ENCODE data around the gene OR51S1. TPM values are rescaled to one million over a fixed set of nuclear protein-coding genes. Genes with fewer than 3 reads are reported as not detected.

Gene OR51S1
- total RNA-seq, 3 donors from 2014 or later = not detected

DNA sequence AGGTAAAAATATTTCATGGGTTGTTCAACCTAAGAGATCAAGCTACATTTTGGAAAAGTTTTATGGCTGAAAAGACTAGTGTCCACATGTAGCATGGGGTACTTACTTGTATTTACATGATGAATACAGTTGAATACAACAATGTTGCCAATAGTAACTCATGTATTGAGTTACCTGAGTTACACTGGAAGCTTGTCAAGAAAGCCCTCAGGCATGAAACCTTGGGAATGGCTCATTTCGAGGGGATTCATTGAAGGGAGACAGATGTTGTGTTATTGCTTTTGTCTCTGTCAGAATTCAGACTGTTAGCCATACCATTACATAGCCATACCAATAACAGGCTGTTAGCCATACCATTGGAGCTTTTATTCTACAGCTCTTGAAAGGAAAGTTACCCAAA, 18.7 kb downstream of the OR51S1 start:
- intact Hi-C loops (cut with DNase I, micrococcal nuclease) = no loop called here
- H3K36me3 ChIP-seq (ENCODE audit: low read depth) = no peaks in the 10 kb centered on the region
- H3K4me1 ChIP-seq (ENCODE audit: low read depth) = no peaks in the 10 kb centered on the region
- H3K4me3 ChIP-seq = no peak overlapping the region
- no peaks in the 10 kb centered on the region for H3K9me3 ChIP-seq
- DNase-seq (no peak), ATAC-seq (no peak)
- TF ChIP-seq, protein P1, sequence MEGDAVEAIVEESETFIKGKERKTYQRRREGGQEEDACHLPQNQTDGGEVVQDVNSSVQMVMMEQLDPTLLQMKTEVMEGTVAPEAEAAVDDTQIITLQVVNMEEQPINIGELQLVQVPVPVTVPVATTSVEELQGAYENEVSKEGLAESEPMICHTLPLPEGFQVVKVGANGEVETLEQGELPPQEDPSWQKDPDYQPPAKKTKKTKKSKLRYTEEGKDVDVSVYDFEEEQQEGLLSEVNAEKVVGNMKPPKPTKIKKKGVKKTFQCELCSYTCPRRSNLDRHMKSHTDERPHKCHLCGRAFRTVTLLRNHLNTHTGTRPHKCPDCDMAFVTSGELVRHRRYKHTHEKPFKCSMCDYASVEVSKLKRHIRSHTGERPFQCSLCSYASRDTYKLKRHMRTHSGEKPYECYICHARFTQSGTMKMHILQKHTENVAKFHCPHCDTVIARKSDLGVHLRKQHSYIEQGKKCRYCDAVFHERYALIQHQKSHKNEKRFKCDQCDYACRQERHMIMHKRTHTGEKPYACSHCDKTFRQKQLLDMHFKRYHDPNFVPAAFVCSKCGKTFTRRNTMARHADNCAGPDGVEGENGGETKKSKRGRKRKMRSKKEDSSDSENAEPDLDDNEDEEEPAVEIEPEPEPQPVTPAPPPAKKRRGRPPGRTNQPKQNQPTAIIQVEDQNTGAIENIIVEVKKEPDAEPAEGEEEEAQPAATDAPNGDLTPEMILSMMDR (IDR thresholded peaks at IDR 0.05) = no peak

DNA sequence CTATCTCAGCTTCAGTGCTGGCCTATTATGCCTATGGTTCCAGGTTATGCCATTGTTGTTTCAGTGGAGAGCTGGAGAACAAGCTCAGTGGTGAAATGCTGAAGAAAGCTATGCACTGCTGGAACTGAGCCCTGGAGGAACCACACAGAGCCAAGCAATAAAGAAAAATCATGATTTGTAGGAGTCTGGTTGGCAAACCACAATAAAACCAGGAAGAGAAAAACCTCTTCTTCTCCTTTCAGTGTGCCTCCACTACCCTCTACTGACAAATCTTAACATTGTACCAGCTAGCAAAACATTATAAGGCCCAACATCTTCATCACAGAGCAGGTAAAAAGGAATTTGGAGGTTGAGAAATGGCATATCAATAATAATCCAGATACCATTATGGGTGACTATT, 22.6 kb downstream of the OR51S1 start:
- intact Hi-C loops (cut with DNase I, micrococcal nuclease) = loop anchor here in 1 of 2 donors (5.0 kb wide), 1 partner anchor 189 kb away; the partner anchor contains the start of gene OR51D1
- Histone ChIP-seq H3K4me3 (no peak overlapping the region), H3K36me3 (ENCODE audit: low read depth) (no peaks in the 10 kb centered on the region), H3K4me1 (ENCODE audit: low read depth) (no peaks in the 10 kb centered on the region), H3K9me3 (no peaks in the 10 kb centered on the region)
- TF ChIP-seq, protein P1 (IDR thresholded peaks at IDR 0.05) = no peak
- no peak for DNase-seq
- peak; percentile 49 for ATAC-seq

DNA sequence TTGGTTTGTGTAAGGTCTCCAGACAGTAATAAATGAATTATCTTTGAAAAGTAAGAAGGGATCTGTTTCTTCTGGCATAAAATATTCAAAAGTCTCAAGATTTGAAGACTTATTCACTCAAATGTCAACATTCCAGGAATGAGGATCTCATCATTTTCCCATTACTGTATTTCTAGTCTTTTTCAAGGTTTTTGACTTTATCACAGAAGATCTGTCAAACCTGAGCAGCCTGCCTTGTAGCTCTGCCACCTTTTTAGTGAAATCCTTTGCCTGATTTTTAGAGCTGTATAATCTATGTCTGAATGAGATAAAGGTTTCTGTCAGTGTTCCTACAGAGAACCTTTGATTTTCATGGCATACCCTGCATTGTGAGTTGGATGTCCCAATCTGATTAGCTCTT, 23.9 kb downstream of the OR51S1 start:
- TF ChIP-seq, protein P1 (IDR thresholded peaks at IDR 0.05) = no peak
- intact Hi-C loops (cut with DNase I, micrococcal nuclease) = loop anchor here in 1 of 2 donors (5.0 kb wide), 1 partner anchor 188 kb away; the partner anchor contains the start of gene OR51D1
- Histone ChIP-seq H3K4me1 (ENCODE audit: low read depth) (no peaks in the 10 kb centered on the region), H3K9me3 (no peaks in the 10 kb centered on the region), H3K36me3 (ENCODE audit: low read depth) (no peaks in the 10 kb centered on the region), H3K4me3 (no peak overlapping the region)
- no peak for DNase-seq
- no peak for ATAC-seq

DNA sequence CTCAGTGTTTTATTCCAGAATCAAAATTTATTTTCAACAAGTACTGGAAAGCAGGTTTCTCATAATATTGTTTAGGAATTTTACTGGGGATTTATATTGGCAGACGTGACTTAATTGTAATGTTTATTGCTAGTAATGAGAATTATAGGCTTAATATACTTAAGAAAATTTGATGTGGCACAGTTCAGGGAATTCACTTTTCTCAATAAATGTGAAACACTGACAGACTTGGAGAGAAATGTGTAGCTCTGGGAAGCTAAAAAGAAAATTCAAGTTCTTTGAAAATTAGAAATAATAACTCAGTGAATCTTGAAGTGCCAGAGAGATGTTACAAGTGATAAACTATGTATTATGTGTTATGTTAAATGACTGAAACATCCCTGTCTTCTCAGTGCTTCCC, 28.0 kb downstream of the OR51S1 start, which contains the start of gene OR51F2:
Gene OR51F2, plus strand, starts transcription at position 301 of the 400 bp plus-strand sequence. CDS start 101 bp downstream, outside the sequence.
- intact Hi-C loops (cut with DNase I, micrococcal nuclease) = no loop called here
- no peaks in the 10 kb centered on the region for H3K9me3 ChIP-seq
- H3K36me3 ChIP-seq (ENCODE audit: low read depth) = no peaks in the 10 kb centered on the region
- no peak for DNase-seq
- no peak for ATAC-seq
- TF ChIP-seq, protein P1 (IDR thresholded peaks at IDR 0.05) = no peak
- H3K4me1 ChIP-seq (ENCODE audit: low read depth) = no peaks in the 10 kb centered on the region
- H3K4me3 ChIP-seq = no peak within 1 kb of the TSS

DNA sequence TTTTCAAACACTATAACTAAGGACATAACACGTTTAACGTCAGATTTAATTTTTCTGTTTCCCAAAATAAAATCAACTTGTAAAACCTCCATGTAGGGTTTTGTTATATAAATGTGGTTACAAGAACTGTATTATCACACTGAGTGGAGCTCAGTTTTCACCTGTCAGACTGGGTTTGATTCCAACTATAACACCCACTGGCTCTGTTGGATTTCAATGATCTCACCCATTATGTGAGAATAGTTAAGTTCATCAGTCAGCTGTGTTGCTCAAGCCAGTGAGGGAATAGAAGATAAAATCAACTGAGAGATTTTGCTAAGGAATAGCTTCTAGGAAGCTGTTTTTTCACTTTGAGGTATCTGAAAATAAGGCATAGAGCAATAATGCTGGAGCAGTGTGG, 39.8 kb downstream of the OR51S1 start:
- Histone ChIP-seq H3K9me3 (no peaks in the 10 kb centered on the region), H3K4me1 (ENCODE audit: low read depth) (no peaks in the 10 kb centered on the region), H3K4me3 (no peak overlapping the region), H3K36me3 (ENCODE audit: low read depth) (no peaks in the 10 kb centered on the region)
- TF ChIP-seq, protein P1 (IDR thresholded peaks at IDR 0.05) = no peak
- ATAC-seq (no peak), DNase-seq (no peak)
- intact Hi-C loops (cut with DNase I, micrococcal nuclease) = no loop called here

- no peak for DNase-seq
- intact Hi-C loops (cut with DNase I, micrococcal nuclease) = no loop called here
- Histone ChIP-seq H3K4me3 (no peak overlapping the region), H3K4me1 (ENCODE audit: low read depth) (no peaks in the 10 kb centered on the region), H3K36me3 (ENCODE audit: low read depth) (no peaks in the 10 kb centered on the region), H3K9me3 (no peaks in the 10 kb centered on the region)
- no peak for ATAC-seq
- TF ChIP-seq, protein P1 (IDR thresholded peaks at IDR 0.05) = no peak
These were observed 40.5 kb downstream of the OR51S1 start for GRCh38 chr11:4808476-4808875.
